Measurements from ENCODE around the gene RPS10.

The RPS10 gene

GRCh38 chr6:34462010-34462409 lies 36.1 kb upstream of the RPS10 start:
- DNase-seq (ENCODE audit: extremely low spot score), result no peak
- CTCF ChIA-PET, result interaction anchor here (1.2 to 3.4 kb wide), 5 partner anchors 12 to 744 kb away, joined by 4 to 21 read pairs (median 5); no protein-coding TSS in a partner anchor
- TF ChIP-seq, protein P1, sequence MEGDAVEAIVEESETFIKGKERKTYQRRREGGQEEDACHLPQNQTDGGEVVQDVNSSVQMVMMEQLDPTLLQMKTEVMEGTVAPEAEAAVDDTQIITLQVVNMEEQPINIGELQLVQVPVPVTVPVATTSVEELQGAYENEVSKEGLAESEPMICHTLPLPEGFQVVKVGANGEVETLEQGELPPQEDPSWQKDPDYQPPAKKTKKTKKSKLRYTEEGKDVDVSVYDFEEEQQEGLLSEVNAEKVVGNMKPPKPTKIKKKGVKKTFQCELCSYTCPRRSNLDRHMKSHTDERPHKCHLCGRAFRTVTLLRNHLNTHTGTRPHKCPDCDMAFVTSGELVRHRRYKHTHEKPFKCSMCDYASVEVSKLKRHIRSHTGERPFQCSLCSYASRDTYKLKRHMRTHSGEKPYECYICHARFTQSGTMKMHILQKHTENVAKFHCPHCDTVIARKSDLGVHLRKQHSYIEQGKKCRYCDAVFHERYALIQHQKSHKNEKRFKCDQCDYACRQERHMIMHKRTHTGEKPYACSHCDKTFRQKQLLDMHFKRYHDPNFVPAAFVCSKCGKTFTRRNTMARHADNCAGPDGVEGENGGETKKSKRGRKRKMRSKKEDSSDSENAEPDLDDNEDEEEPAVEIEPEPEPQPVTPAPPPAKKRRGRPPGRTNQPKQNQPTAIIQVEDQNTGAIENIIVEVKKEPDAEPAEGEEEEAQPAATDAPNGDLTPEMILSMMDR (IDR thresholded peaks at IDR 0.05; ENCODE audit: control extremely low read depth, extremely low read depth, low read depth, missing control alignments), result no peak
- POLR2A ChIA-PET, result interaction anchor here (0.6 kb wide), 1 partner anchor 315 kb away, joined by 5 read pairs; no protein-coding TSS in a partner anchor

DNA sequence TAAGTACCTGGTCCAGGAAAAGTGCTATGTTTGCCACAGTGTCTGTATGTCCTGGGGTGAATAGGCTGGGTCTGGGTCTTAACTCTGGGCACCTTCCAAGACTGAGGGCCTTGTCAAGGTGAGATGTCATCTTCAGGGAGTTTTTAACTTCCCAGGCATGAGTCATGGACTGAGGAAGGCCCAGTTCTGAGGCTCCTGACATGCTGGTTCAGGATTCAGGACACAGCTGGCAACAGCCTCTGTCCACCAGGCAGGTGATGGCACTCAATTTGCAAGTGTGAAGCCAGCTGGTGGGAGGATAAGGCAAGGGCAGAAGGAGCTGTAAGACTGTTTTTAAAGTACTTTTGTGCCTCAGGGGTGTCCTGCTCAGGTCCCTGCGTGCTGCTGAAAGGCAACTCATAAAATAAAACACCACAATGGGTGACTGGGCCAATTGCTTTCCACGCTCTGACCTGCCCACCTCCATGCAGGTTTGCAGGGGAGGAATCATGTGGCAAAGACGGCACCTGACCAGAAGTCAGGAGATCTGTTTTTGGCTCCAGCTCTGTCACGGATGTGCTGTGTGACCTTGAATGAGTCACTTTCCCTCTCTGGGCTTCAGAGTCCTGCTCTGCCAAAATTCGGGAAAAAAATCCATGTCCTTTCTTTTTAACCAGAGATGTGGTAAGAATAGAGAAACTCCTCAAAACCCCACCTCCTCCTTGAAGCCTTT lies 35.1 kb upstream of the RPS10 start:
- DNase-seq (ENCODE audit: extremely low spot score), result no peak
- POLR2A ChIA-PET, result no interaction called here
- TF ChIP-seq, protein P1 (IDR thresholded peaks at IDR 0.05; ENCODE audit: control extremely low read depth, extremely low read depth, low read depth, missing control alignments), result no peak
- CTCF ChIA-PET, result interaction anchor here (0.7 to 5.7 kb wide), 34 partner anchors 7 to 806 kb away, joined by 3 to 61 read pairs (median 4); partner anchors contain the start of gene RPS10

DNA sequence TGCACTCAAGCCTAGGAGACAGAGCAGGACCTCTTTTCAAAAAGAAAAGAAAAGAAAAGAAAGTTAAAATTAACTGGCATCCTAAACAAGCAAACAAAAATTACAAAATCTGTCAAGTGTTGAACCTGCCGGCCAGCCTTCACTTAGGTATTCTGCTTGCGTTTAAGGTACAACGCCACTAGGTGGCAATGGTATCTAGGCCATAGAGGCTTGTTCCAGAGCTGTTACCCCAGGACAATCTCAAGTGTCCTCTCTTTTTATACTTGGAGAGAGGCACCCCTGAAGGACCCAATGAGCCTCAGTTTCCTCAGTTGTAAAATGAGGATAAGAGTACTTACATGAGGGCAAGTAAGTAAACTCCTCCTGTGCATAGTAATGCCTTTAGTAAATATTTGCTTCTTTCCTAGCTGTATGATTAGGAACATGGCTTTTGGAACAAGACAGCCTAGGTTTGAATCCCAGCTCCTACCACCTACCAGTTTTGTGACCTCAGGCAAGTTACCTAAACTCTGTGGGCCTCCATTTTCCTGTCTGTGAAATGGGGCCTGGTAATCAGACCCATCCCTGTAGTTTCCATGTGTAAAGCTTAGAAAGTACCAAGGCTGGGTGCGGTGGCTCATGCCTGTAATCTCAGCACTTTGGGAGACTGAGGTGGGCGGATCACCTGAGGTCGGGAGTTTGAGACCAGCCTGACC lies 34.2 kb upstream of the RPS10 start:
- ChIA-PET POLR2A (no interaction called here), CTCF (interaction anchor here (0.6 to 5.7 kb wide), 45 partner anchors 8 to 806 kb away, joined by 3 to 61 read pairs (median 4); partner anchors contain the start of genes RPS10 and SMIM29)
- TF ChIP-seq, protein P1 (IDR thresholded peaks at IDR 0.05; ENCODE audit: control extremely low read depth, extremely low read depth, low read depth, missing control alignments), result peak; percentile 75
- peak; percentile 76 for DNase-seq (ENCODE audit: extremely low spot score)

GRCh38 chr6:34457742-34458735 lies 32.2 kb upstream of the RPS10 start:
- ChIA-PET CTCF (interaction anchor here (0.9 to 5.7 kb wide), 13 partner anchors 9 to 748 kb away, joined by 3 to 61 read pairs (median 5); partner anchors contain the start of gene SMIM29), POLR2A (no interaction called here)
- TF ChIP-seq, protein P1 (IDR thresholded peaks at IDR 0.05; ENCODE audit: control extremely low read depth, extremely low read depth, low read depth, missing control alignments), result no peak
- no peak for DNase-seq (ENCODE audit: extremely low spot score)

DNA sequence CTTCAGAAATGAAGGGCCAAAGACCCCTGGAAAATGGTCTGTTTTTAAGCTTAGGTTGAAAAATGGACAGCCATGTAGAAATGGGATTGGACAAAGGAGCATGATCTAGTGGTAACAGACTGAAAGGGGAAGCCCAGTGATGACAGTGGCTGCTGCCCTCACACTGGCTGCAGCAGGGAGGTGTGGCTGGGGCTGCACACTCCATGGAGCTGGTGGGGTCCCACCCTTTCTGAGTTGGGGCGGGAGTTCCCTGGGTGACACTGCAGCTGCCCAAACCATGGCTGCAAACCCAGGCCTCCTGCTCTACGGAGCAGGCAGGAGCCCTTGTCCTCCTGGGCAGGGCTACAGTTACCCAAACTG lies 31.5 kb upstream of the RPS10 start:
- DNase-seq (ENCODE audit: extremely low spot score), result no peak
- POLR2A ChIA-PET, result no interaction called here
- CTCF ChIA-PET, result interaction anchor here (0.9 to 5.7 kb wide), 6 partner anchors 37 to 748 kb away, joined by 3 to 61 read pairs (median 6); no protein-coding TSS in a partner anchor
- TF ChIP-seq, protein P1 (IDR thresholded peaks at IDR 0.05; ENCODE audit: control extremely low read depth, extremely low read depth, low read depth, missing control alignments), result no peak

Data from GM10248 (cell line).